C4-2B (cell line): Measurements from ENCODE around the gene KBTBD8.

ENCODE experiments used
- CTCF ChIP-seq: fragments of 450-650 bp; conservative IDR thresholded peaks from 2 replicates; pipeline ENCODE4 v1.5.1; 2017; ENCODE audit warnings: mild to moderate bottlenecking
- ZFX ChIP-seq: fragments of 450-650 bp; IDR thresholded peaks from 2 replicates; pipeline ENCODE4 v1.6.1; 2017

GRCh38 chr3:66956742-66957141 lies 41.4 kb upstream of the KBTBD8 start:
- TF ChIP-seq CTCF (no peak), ZFX (no peak)
